ENCODE data around the gene KRTAP10-7. TPM values are rescaled to one million over a fixed set of nuclear protein-coding genes. Genes with fewer than 3 reads are reported as not detected.

KRTAP10-7 gene
- polyA plus RNA-seq, 3 donors = not detected

DNA sequence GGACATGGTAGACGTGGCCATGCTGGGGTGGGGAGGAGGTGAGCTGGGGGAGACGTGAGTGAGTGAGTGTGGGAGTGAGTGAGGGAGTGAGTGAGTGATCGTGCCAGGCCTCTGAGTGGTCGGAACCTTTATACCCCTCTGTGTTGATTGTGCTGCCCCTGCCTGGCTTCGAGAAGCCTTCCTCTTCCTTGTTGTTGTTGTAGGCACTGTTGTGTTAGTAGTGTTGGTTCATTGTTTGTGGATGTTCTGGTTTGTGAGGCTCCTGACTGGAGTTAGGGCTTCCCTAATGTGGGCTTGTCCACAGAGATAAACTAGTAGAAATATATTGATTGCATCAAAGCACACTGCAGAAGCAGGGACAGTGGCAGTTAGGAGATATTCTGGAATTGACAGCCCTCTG, 41.7 kb upstream of the KRTAP10-7 start, which contains the start of gene KRTAP10-3:
TSS of gene KRTAP10-3 (minus strand) at position 101 of the 400 bp plus-strand sequence. CDS start at position 21, 80 bp downstream.
- Mint-ChIP-seq H3K36me3 (no peaks in the 10 kb centered on the region), H3K27ac (no peak within 1 kb of the TSS), H3K9me3 (peaks cover 2 to 25% (median 7%) of the 10 kb centered on the region in 7 donors), H3K27me3 (ENCODE audit: low read depth in 3 of 3) (peaks cover 7 to 10% (median 9%) of the 10 kb centered on the region in 3 donors), H3K4me3 (no peak within 1 kb of the TSS), H3K4me1 (no peaks in the 10 kb centered on the region)
- WGBS (ENCODE audit: insufficient coverage) = 83% methylated on average over 5 of the region's 5 CpGs
- TF ChIP-seq, protein P1, sequence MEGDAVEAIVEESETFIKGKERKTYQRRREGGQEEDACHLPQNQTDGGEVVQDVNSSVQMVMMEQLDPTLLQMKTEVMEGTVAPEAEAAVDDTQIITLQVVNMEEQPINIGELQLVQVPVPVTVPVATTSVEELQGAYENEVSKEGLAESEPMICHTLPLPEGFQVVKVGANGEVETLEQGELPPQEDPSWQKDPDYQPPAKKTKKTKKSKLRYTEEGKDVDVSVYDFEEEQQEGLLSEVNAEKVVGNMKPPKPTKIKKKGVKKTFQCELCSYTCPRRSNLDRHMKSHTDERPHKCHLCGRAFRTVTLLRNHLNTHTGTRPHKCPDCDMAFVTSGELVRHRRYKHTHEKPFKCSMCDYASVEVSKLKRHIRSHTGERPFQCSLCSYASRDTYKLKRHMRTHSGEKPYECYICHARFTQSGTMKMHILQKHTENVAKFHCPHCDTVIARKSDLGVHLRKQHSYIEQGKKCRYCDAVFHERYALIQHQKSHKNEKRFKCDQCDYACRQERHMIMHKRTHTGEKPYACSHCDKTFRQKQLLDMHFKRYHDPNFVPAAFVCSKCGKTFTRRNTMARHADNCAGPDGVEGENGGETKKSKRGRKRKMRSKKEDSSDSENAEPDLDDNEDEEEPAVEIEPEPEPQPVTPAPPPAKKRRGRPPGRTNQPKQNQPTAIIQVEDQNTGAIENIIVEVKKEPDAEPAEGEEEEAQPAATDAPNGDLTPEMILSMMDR (IDR thresholded peaks at IDR 0.05) = no peak
- intact Hi-C loops (cut with micrococcal nuclease) = no loop called here
- no peaks in the 10 kb centered on the region for H4K20me1 ChIP-seq (ENCODE audit: insufficient read depth, low read length)
- H3K9me3 ChIP-seq (replicated peaks in 1 of 2; ENCODE audit: control insufficient read depth in 1 of 2, insufficient read depth in 1 of 2, low read length in 2 of 2) = peaks cover 0 to 6% of the 10 kb centered on the region in 2 donors
- no peaks in the 10 kb centered on the region for H3K36me3 ChIP-seq (replicated peaks in 1 of 2; ENCODE audit: control insufficient read depth in 1 of 2, insufficient read depth in 2 of 2, low read length in 2 of 2)
- H3K4me2 ChIP-seq (replicated peaks; ENCODE audit: extremely low read depth, low read length, poor library complexity, severe bottlenecking) = no peak within 1 kb of the TSS
- no peak within 1 kb of the TSS for H3K27ac ChIP-seq (ENCODE audit: low read depth in 1 of 2, low read length in 2 of 2)
- H3K9ac ChIP-seq (ENCODE audit: insufficient read depth, low read length, poor library complexity, severe bottlenecking) = no peak within 1 kb of the TSS
- DNase-seq = no peak
- no peaks in the 10 kb centered on the region for H3K79me2 ChIP-seq (ENCODE audit: insufficient read depth, low read length)
- H3K4me3 ChIP-seq (replicated peaks in 1 of 3; ENCODE audit: low read depth in 2 of 3, low read length in 3 of 3) = no peak within 1 kb of the TSS
- no peak within 1 kb of the TSS for H2AFZ ChIP-seq (ENCODE audit: insufficient read depth, low read depth, low read length, poor library complexity, severe bottlenecking)
- H3K4me1 ChIP-seq (ENCODE audit: control insufficient read depth in 1 of 2, insufficient read depth in 2 of 2, low read length in 2 of 2) = no peaks in the 10 kb centered on the region
- H3K27me3 ChIP-seq (ENCODE audit: control insufficient read depth in 2 of 2, insufficient read depth in 2 of 2, low read length in 2 of 2) = no peaks in the 10 kb centered on the region

DNA sequence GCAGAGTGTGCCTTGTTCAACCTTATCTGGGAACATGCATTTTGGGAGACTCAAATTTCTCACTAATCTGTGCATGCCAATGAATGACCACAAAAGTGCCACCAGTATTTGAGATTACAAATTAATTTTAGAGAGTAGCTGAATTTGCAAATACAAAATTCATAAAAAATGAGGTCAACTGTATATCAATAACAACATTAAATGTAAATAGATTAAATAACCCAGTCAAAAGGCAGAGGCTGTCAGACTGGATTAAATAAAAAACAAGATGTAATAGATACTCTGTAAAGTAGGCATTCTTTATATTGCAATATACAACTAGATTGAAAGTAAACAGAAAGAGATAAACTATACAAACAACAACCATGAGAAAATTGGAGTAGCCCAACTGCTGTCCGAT, 36.3 kb upstream of the KRTAP10-7 start:
- H3K27me3 Mint-ChIP-seq (ENCODE audit: low read depth in 3 of 3) = peaks cover 3 to 8% (median 5%) of the 10 kb centered on the region in 3 donors
- H3K36me3 ChIP-seq (replicated peaks in 1 of 2; ENCODE audit: control insufficient read depth in 1 of 2, insufficient read depth in 2 of 2, low read length in 2 of 2) = no peaks in the 10 kb centered on the region
- no peak overlapping the region for H3K27ac ChIP-seq (ENCODE audit: low read depth in 1 of 2, low read length in 2 of 2)
- no peak for DNase-seq
- H3K9me3 ChIP-seq (replicated peaks in 1 of 2; ENCODE audit: control insufficient read depth in 1 of 2, insufficient read depth in 1 of 2, low read length in 2 of 2) = peaks cover 0 to 6% of the 10 kb centered on the region in 2 donors
- no peak overlapping the region for H3K4me3 ChIP-seq (replicated peaks in 1 of 3; ENCODE audit: low read depth in 2 of 3, low read length in 3 of 3)
- peaks cover 0 to 4% of the 10 kb centered on the region in 2 donors for H3K4me1 ChIP-seq (ENCODE audit: control insufficient read depth in 1 of 2, insufficient read depth in 2 of 2, low read length in 2 of 2)
- H3K27ac Mint-ChIP-seq = no peak overlapping the region
- H3K4me3 Mint-ChIP-seq = no peak overlapping the region
- intact Hi-C loops (cut with micrococcal nuclease) = no loop called here
- TF ChIP-seq, protein P1 (IDR thresholded peaks at IDR 0.05) = no peak
- no peak overlapping the region for H3K9ac ChIP-seq (ENCODE audit: insufficient read depth, low read length, poor library complexity, severe bottlenecking)
- peaks cover 3 to 23% (median 9%) of the 10 kb centered on the region in 7 donors for H3K9me3 Mint-ChIP-seq
- no peaks in the 10 kb centered on the region for H4K20me1 ChIP-seq (ENCODE audit: insufficient read depth, low read length)
- WGBS (ENCODE audit: insufficient coverage) = no CpG with 5 or more reads among the region's 1 CpG
- H2AFZ ChIP-seq (ENCODE audit: insufficient read depth, low read depth, low read length, poor library complexity, severe bottlenecking) = no peak overlapping the region
- no peaks in the 10 kb centered on the region for H3K79me2 ChIP-seq (ENCODE audit: insufficient read depth, low read length)
- H3K36me3 Mint-ChIP-seq = no peaks in the 10 kb centered on the region
- H3K4me2 ChIP-seq (replicated peaks; ENCODE audit: extremely low read depth, low read length, poor library complexity, severe bottlenecking) = no peak overlapping the region
- H3K4me1 Mint-ChIP-seq = peaks cover 11% of the 10 kb centered on the region
- no peaks in the 10 kb centered on the region for H3K27me3 ChIP-seq (ENCODE audit: control insufficient read depth in 2 of 2, insufficient read depth in 2 of 2, low read length in 2 of 2)
